Breast epithelium (tissue), 3 donors: ENCODE measurements around the gene TP53BP1.

Experiments used
- CTCF ChIP-seq, 3 donors: fragments of 450-650 bp; IDR thresholded peaks; one replicate each; pipeline ENCODE4 v1.5.1; 2016 to 2017; ENCODE audit warnings: antibody characterized with exemption in 3 of 3, mild to moderate bottlenecking in 3 of 3, moderate library complexity in 3 of 3
- POLR2A ChIP-seq: fragments of 450-650 bp; IDR thresholded peaks from one replicate; pipeline ENCODE4 v1.6.1; 2016; ENCODE audit warnings: antibody characterized with exemption, mild to moderate bottlenecking, moderate library complexity
- POLR2AphosphoS5 ChIP-seq, 3 donors: sonication (generic); formaldehyde crosslinking; IDR thresholded peaks; one replicate each; pipeline ENCODE4 v1.6.1; 2017; ENCODE audit warnings: antibody characterized with exemption in 3 of 3

DNA sequence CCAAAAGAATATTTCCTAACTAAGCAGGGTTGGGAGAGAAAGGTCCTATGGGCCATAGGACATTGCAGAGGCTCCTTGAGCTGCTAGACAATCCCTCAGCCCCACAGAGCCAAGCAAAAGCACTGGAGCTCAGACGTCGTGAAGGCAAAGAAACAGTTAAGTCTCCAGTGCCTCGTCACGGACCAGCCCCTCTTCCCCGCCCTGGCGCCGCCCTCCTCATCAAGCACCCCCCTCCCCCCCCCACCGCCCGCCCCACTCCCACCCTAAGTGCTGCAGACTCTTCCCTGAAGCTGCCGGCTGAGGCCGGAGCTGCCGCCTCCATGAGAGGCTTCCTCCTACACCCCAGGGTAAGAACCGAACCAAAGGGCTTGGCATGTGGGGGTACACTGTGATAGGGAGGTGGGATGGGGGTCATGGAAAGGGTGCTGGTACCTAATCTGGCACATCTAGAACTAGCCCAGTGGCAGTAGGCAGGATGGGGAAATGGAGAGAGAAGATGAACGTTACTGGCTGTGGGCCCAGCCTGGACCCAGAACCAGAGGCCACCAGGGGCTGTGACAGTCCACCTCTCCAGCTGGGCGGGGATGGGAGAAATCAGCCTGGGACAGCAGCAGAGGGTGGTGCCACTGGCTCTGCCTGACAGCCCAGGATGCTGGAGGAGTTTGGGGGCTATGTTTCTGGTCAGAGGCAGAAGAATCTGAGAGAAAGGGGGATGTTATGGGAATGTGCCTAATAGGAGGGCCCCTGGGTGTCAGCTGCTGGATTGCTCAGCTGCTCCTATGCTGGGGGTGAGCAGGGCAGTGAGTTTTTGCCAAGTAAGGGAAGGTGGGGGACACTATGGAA lies 24.6 kb upstream of the TP53BP1 start, which contains the start of gene MAP1A:
- TF ChIP-seq CTCF (IDR thresholded peaks at IDR 0.05), result no peak
- TF ChIP-seq POLR2AphosphoS5 (IDR thresholded peaks at IDR 0.05), result no peak
- TF ChIP-seq POLR2A, result no peak
